Muscle layer of duodenum (tissue), 2 donors: Measurements from ENCODE around the gene CDK5RAP2.

Experiments
- H3K27ac ChIP-seq: one replicate; pipeline ENCODE4 v1.7.0; 2013; ENCODE audit warnings: mild to moderate bottlenecking, low read length
- H3K27me3 ChIP-seq: one replicate; pipeline ENCODE4 v1.7.0; 2013; ENCODE audit warnings: low read depth, mild to moderate bottlenecking, control low read depth, low read length
- H3K36me3 ChIP-seq, 2 donors: one replicate each; pipeline ENCODE4 v1.7.0; 2013; ENCODE audit warnings: low read length in 2 of 2, control low read depth in 1 of 2, mild to moderate bottlenecking in 1 of 2; ENCODE audit not compliant: insufficient read depth in 2 of 2, control insufficient read depth in 1 of 2
- H3K4me1 ChIP-seq, 2 donors: one replicate each; pipeline ENCODE4 v1.7.0; 2013; ENCODE audit warnings: low read length in 2 of 2, mild to moderate bottlenecking in 2 of 2, control low read depth in 1 of 2, moderate library complexity in 1 of 2; ENCODE audit not compliant: insufficient read depth in 2 of 2, control insufficient read depth in 1 of 2
- H3K4me3 ChIP-seq, 2 donors: one replicate each; pipeline ENCODE4 v1.7.0; 2013; ENCODE audit warnings: low read length in 2 of 2, low read depth in 1 of 2, mild to moderate bottlenecking in 1 of 2
- H3K9me3 ChIP-seq, 2 donors: one replicate each; pipeline ENCODE4 v1.7.0; 2013; ENCODE audit warnings: low read length in 2 of 2, control low read depth in 1 of 2, mild to moderate bottlenecking in 1 of 2; ENCODE audit not compliant: control insufficient read depth in 1 of 2
- donor health status: healthy.

Gene CDK5RAP2

DNA sequence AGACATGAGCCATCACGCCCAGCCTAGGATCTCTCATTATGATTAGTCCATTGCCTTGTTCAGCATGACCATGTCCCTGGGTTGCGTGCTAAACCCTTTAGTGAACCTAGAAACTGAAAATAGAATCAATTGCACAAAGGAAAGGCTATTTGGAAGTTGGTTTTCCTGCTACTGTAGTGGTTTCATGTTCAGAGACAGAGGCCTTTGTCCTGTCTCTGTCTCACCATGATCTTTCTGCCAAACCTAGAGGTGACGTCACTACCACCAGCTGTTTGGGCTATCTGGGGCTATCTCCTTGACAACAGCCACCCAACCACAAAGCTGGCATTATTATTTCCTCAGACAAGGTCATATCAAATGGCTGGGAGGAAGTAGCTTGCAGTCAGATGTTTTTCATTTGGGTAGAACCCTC is 4.0 kb upstream of the CDK5RAP2 start:
- Histone ChIP-seq H3K9me3 (no peaks in the 10 kb centered on the region), H3K4me1 (peaks cover 4 to 7% of the 10 kb centered on the region in 2 donors), H3K27me3 (no peaks in the 10 kb centered on the region), H3K27ac (no peak overlapping the region), H3K4me3 (no peak overlapping the region), H3K36me3 (no peaks in the 10 kb centered on the region)

- H3K4me1 ChIP-seq: peaks cover 7 to 14% of the 10 kb centered on the region in 2 donors
- H3K27ac ChIP-seq: peak overlapping the region; percentile 60
- no peaks in the 10 kb centered on the region for H3K9me3 ChIP-seq
- peak overlapping the region; percentile 70 to 98 for H3K4me3 ChIP-seq
- no peaks in the 10 kb centered on the region for H3K36me3 ChIP-seq
- no peaks in the 10 kb centered on the region for H3K27me3 ChIP-seq
Observed at GRCh38 chr9:120579139-120580050, 572 bp downstream of the CDK5RAP2 start.

DNA sequence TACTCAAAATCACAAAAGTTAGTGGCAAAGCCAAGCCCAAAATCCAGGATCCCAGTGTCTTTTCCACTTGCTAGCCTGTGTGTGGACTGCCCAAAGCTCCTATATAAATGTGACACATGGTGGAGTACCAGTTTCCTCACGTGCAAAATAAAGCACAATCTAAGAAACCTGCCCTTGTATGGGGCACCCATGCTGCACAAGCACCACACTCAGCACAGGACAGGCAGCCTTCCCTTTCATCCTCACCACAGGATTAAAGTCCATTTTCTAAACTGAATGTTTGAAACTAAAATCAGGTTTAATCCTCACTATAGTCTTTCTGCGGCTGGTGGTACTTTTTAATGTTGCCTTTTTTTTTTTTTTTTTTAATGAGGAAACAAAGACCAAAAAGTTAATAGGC is 5.5 kb downstream of the CDK5RAP2 start:
- H3K36me3 ChIP-seq: peaks cover 19 to 24% of the 10 kb centered on the region in 2 donors
- no peak overlapping the region for H3K27ac ChIP-seq
- no peaks in the 10 kb centered on the region for H3K9me3 ChIP-seq
- peaks cover 7 to 25% of the 10 kb centered on the region in 2 donors for H3K4me1 ChIP-seq
- H3K27me3 ChIP-seq: no peaks in the 10 kb centered on the region
- H3K4me3 ChIP-seq: no peak overlapping the region

GRCh38 chr9:120572472-120572871 is 7.5 kb downstream of the CDK5RAP2 start:
- no peak overlapping the region for H3K4me3 ChIP-seq
- H3K9me3 ChIP-seq: no peaks in the 10 kb centered on the region
- H3K27ac ChIP-seq: no peak overlapping the region
- no peaks in the 10 kb centered on the region for H3K27me3 ChIP-seq
- peaks cover 32 to 44% of the 10 kb centered on the region in 2 donors for H3K36me3 ChIP-seq
- H3K4me1 ChIP-seq: peaks cover 0 to 13% of the 10 kb centered on the region in 2 donors

DNA sequence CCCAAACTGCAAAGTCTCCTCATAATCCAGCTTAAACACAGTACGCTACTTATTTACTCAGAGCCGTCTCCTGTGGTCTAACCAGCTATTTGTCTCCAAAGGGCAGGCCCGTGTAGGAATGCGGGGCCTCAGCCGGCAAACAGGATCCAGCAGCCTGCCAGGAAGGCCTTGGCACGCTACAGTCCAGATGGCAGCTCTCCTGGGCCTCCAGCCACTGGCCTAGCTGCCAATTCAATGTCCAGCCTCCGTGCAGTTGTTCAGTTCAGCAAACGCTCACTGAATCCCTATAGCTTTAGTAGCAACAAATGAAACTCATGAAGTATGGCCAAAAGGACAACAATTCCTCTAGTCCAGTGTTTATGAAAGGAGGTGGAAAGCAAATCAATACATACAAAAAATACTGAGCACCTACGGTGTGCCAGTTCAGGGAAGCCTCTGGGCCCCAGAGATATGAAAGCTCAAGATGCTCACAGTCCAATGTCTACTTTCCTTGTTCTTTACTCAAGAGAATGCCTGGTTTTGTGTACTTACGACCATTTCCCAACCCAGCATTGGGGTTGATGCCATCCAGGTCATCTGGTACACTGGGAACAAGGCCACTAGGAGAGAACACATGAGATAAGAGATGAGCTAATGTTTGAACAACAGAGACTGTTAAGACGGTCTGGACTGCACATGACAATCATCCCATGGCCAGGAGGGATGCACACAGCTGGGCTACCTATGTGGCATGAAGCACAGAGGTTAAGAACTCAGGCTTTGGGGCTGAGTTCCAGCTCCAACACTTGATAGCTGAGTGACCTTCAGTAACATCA is 8.3 kb downstream of the CDK5RAP2 start:
- H3K4me3 ChIP-seq: no peak overlapping the region
- peak overlapping the region; percentile 41 for H3K27ac ChIP-seq
- H3K4me1 ChIP-seq: peaks cover 0 to 13% of the 10 kb centered on the region in 2 donors
- H3K36me3 ChIP-seq: peaks cover 38 to 51% of the 10 kb centered on the region in 2 donors
- no peaks in the 10 kb centered on the region for H3K9me3 ChIP-seq
- H3K27me3 ChIP-seq: no peaks in the 10 kb centered on the region

GRCh38 chr9:120570296-120570695 is 9.7 kb downstream of the CDK5RAP2 start:
- no peak overlapping the region for H3K27ac ChIP-seq
- no peak overlapping the region for H3K4me3 ChIP-seq

DNA sequence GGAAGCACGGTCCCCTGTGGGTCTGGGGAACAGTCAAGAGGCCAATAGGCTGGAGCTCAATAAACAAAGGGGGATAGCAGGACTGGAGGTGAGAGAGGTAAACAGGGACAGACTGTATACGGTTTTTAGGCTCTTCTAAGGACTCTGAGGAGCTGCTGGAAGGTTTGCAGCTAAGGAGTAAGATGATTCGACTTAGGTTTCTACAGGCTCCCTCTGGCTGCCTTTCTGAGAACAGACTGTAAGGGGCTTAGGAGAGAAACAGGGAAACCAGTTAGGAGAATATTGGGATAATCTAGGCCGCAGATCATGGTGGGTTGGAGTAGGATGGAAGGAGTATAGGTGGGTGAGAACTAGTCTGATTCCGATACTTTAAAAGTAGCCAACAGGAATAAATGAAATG is 10.4 kb downstream of the CDK5RAP2 start:
- Histone ChIP-seq H3K27me3 (no peaks in the 10 kb centered on the region), H3K9me3 (no peaks in the 10 kb centered on the region), H3K4me1 (peaks cover 0 to 13% of the 10 kb centered on the region in 2 donors), H3K4me3 (no peak overlapping the region), H3K36me3 (peaks cover 38 to 66% of the 10 kb centered on the region in 2 donors), H3K27ac (no peak overlapping the region)

More at GRCh38 chr9:120570296-120570695, 9.7 kb downstream of the CDK5RAP2 start:
- H3K27me3 ChIP-seq: no peaks in the 10 kb centered on the region
- peaks cover 38 to 58% of the 10 kb centered on the region in 2 donors for H3K36me3 ChIP-seq
- H3K4me1 ChIP-seq: peaks cover 0 to 13% of the 10 kb centered on the region in 2 donors
- no peaks in the 10 kb centered on the region for H3K9me3 ChIP-seq

- Histone ChIP-seq H3K4me1 (peaks cover 0 to 13% of the 10 kb centered on the region in 2 donors), H3K27ac (no peak overlapping the region), H3K4me3 (no peak overlapping the region), H3K36me3 (peaks cover 38 to 67% of the 10 kb centered on the region in 2 donors), H3K9me3 (no peaks in the 10 kb centered on the region), H3K27me3 (no peaks in the 10 kb centered on the region)
Observed at GRCh38 chr9:120568816-120569215, 11.2 kb downstream of the CDK5RAP2 start.

DNA sequence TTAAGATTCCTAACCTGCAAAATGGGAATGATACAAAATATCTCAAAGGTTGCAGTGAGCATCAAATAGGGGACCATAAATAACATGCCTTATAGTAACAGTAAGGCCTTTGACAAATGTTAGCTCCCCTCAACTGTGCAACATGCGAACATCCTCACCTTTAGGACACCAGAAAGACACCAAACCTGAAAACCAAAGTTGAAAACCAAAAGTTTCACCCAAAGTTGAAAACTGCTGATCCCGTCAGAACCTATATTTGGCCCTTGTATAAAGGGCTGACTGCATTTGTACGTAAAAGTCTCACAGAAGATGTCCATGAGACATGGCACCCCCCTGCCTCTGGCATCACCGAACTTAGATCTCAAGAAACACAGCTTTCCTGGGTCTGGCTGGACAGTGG is 12.1 kb downstream of the CDK5RAP2 start:
- Histone ChIP-seq H3K4me3 (no peak overlapping the region), H3K27ac (no peak overlapping the region), H3K4me1 (peaks cover 0 to 13% of the 10 kb centered on the region in 2 donors), H3K27me3 (no peaks in the 10 kb centered on the region), H3K9me3 (no peaks in the 10 kb centered on the region), H3K36me3 (peaks cover 45 to 74% of the 10 kb centered on the region in 2 donors)

DNA sequence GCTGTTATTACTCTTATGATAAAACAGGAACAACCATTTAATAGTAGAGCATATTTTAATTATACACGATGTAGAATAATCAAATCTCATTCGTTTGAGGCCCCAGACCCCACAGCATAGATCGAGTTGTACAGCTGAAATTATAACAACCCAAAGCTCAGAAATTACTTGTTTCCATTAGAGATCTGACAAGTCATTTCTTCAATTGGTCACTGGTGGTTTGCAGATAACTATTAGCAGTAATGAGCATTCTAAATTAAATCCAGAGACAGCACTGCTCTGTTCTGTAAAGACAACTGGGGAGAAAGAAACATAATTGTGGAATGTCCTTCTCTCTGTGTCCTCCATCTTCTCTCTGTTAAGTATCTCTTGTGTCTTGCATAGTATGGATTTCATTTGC is 12.9 kb downstream of the CDK5RAP2 start:
- no peak overlapping the region for H3K27ac ChIP-seq
- no peaks in the 10 kb centered on the region for H3K9me3 ChIP-seq
- H3K36me3 ChIP-seq: peaks cover 45 to 79% of the 10 kb centered on the region in 2 donors
- peaks cover 0 to 13% of the 10 kb centered on the region in 2 donors for H3K4me1 ChIP-seq
- H3K4me3 ChIP-seq: no peak overlapping the region
- H3K27me3 ChIP-seq: no peaks in the 10 kb centered on the region

- H3K4me1 ChIP-seq: no peaks in the 10 kb centered on the region
- peaks cover 27 to 56% of the 10 kb centered on the region in 2 donors for H3K36me3 ChIP-seq
- no peaks in the 10 kb centered on the region for H3K27me3 ChIP-seq
- H3K9me3 ChIP-seq: no peaks in the 10 kb centered on the region
- no peak overlapping the region for H3K4me3 ChIP-seq
- H3K27ac ChIP-seq: no peak overlapping the region
Observed at GRCh38 chr9:120564589-120564988, 15.4 kb downstream of the CDK5RAP2 start.
